PC-9 (cell line): ENCODE data around the gene PEX26. TPM values are rescaled to one million over a fixed set of nuclear protein-coding genes. Genes with fewer than 3 reads are reported as not detected.

ENCODE experiments used
- BruUV-seq: library from RNA; stranded (reverse); fragments of 400-500 nt; replicated peaks from 2 replicates; lab custom pipeline; 2021; lab: Mats Ljungman, UMichigan
- CTCF ChIA-PET: fragments of 300-600 bp; sonication (Branson Sonifier 250); formaldehyde crosslinking; loops from one replicate; lab custom pipeline; 2022; ENCODE audit warnings: antibody characterized with exemption; lab: Charles Lee
- POLR2A ChIA-PET: fragments of 300-600 bp; sonication (Branson Sonifier 250); formaldehyde crosslinking; loops from one replicate; lab custom pipeline; 2022; ENCODE audit warnings: antibody characterized with exemption; ENCODE audit not compliant: unreplicated experiment; lab: Charles Lee
- DNase-seq, 2 experiments: peaks; one replicate each; pipeline versions ENCODE4 v3.0.0 to v3.0.0-alpha.2; 2015 to 2022; ENCODE audit warnings: mixed read lengths in 1 of 2
- H2AFZ ChIP-seq: fragments of 200-600 bp; sonication (generic); 2 replicates; pipeline ENCODE4 v1.8.1; 2017; ENCODE audit warnings: antibody characterized with exemption
- H3F3A ChIP-seq: fragments of 200-600 bp; sonication (generic); 2 replicates; pipeline ENCODE4 v1.8.1; 2017; ENCODE audit warnings: antibody characterized with exemption, mild to moderate bottlenecking, low read depth; ENCODE audit not compliant: insufficient read depth
- H3K27ac ChIP-seq: fragments of 200-600 bp; sonication (generic); 2 replicates; pipeline ENCODE4 v1.6.1; 2016; ENCODE audit warnings: mixed run types
- H3K27me3 ChIP-seq: fragments of 200-600 bp; sonication (generic); 2 replicates; pipeline ENCODE4 v1.6.1; 2016; ENCODE audit warnings: low read depth, mixed run types; ENCODE audit not compliant: insufficient read depth
- H3K36me3 ChIP-seq: fragments of 200-600 bp; sonication (generic); 2 replicates; pipeline ENCODE4 v1.6.1; 2016; ENCODE audit warnings: low read depth, mixed run types
- H3K4me1 ChIP-seq: fragments of 200-600 bp; sonication (generic); replicated peaks from 2 replicates; pipeline ENCODE4 v1.6.1; 2016; ENCODE audit warnings: mixed run types; ENCODE audit not compliant: insufficient read depth
- H3K4me2 ChIP-seq: fragments of 200-600 bp; sonication (generic); 2 replicates; pipeline ENCODE4 v1.6.1; 2017; ENCODE audit warnings: mixed run types
- H3K4me3 ChIP-seq: fragments of 200-600 bp; sonication (generic); 2 replicates; pipeline ENCODE4 v1.6.1; 2016; ENCODE audit warnings: mixed run types
- H3K79me2 ChIP-seq: fragments of 200-600 bp; sonication (generic); 2 replicates; pipeline ENCODE4 v1.6.1; 2017; ENCODE audit warnings: low read depth, mixed run types
- H3K9me2 ChIP-seq: fragments of 200-600 bp; sonication (generic); 2 replicates; pipeline ENCODE4 v1.8.1; 2017; ENCODE audit warnings: mild to moderate bottlenecking; ENCODE audit not compliant: insufficient read depth
- H3K9me3 ChIP-seq: fragments of 200-600 bp; sonication (generic); 2 replicates; pipeline ENCODE4 v1.8.1; 2016; ENCODE audit warnings: low read depth; ENCODE audit not compliant: insufficient read depth
- H4K20me1 ChIP-seq: fragments of 200-600 bp; sonication (generic); 2 replicates; pipeline ENCODE4 v1.8.1; 2017; ENCODE audit not compliant: insufficient read depth
- CTCF ChIP-seq: fragments of 200-600 bp; sonication (generic); conservative IDR thresholded peaks from 2 replicates; pipeline ENCODE4 v1.6.1; 2017; ENCODE audit warnings: mixed run types, antibody characterized with exemption, mild to moderate bottlenecking, moderate library complexity
- EZH2 ChIP-seq: fragments of 200-600 bp; sonication (generic); IDR thresholded peaks from 2 replicates; pipeline ENCODE4 v1.8.0; 2017; ENCODE audit warnings: antibody characterized with exemption, low read depth
- intact Hi-C: fragments of 100-400 bp; cut with micrococcal nuclease; formaldehyde crosslinking; loops from one replicate; pipeline ENCODE4 v1.10.0; 2022; ENCODE audit not compliant: unreplicated experiment
- total RNA-seq: library from RNA; stranded (reverse); gene quantifications from 2 replicates; pipeline ENCODE4 v1.2.3, GENCODE V29; 2021

PEX26 gene
- total RNA-seq, 1 experiment from 2014 or later: 30.0 TPM

DNA sequence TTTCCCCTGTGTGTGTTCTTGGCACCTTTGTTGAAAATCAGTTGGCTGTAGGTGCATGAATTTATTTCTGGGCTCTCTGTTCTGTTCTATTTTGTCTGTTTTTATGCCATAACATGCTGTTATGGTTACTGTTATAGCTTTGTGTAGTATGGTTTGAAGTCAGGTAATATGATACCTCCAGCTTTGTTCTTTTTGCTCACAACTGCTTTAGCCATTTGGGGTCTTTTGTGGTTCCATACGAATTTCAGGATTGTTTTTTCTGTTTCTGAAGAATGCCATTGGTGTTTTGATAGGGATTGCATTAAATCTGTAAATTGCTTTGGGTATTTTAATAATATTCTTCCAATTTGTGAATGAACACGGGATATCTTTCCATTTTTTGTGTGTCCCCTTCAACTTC, 4.7 kb downstream of the PEX26 start:
- no peaks in the 10 kb centered on the region for H4K20me1 ChIP-seq
- intact Hi-C loops: no loop called here
- no peak for DNase-seq
- H3K4me2 ChIP-seq: no peak overlapping the region
- TF ChIP-seq EZH2 (no peak), CTCF (no peak)
- H2AFZ ChIP-seq: no peak overlapping the region
- H3K9me3 ChIP-seq: no peaks in the 10 kb centered on the region
- H3K36me3 ChIP-seq: peaks cover 3% of the 10 kb centered on the region; the same call in 1 of the 2 replicates
- H3K79me2 ChIP-seq: peaks cover 24% of the 10 kb centered on the region
- H3K27ac ChIP-seq: no peak overlapping the region
- ChIA-PET POLR2A (no interaction called here), CTCF (no interaction called here)
- H3K9me2 ChIP-seq: no peaks in the 10 kb centered on the region
- H3F3A ChIP-seq: no peaks in the 10 kb centered on the region
- peaks cover 7% of the 10 kb centered on the region for H3K4me1 ChIP-seq
- H3K4me3 ChIP-seq: no peak overlapping the region
- H3K27me3 ChIP-seq: no peaks in the 10 kb centered on the region
- BruUV-seq: no TSS peak

- no peaks in the 10 kb centered on the region for H4K20me1 ChIP-seq
- intact Hi-C loops: no loop called here
- no peak overlapping the region for H2AFZ ChIP-seq
- peaks cover 18% of the 10 kb centered on the region for H3K79me2 ChIP-seq
- ChIA-PET CTCF (no interaction called here), POLR2A (no interaction called here)
- H3K4me1 ChIP-seq: peaks cover 7% of the 10 kb centered on the region
- H3K27me3 ChIP-seq: no peaks in the 10 kb centered on the region
- H3K9me2 ChIP-seq: no peaks in the 10 kb centered on the region
- H3K9me3 ChIP-seq: no peaks in the 10 kb centered on the region
- no TSS peak for BruUV-seq
- H3K4me2 ChIP-seq: no peak overlapping the region
- TF ChIP-seq EZH2: no peak
- TF ChIP-seq CTCF: no peak
- H3K4me3 ChIP-seq: no peak overlapping the region
- H3F3A ChIP-seq: no peaks in the 10 kb centered on the region
- H3K36me3 ChIP-seq: peaks cover 3% of the 10 kb centered on the region; the same call in 1 of the 2 replicates
- no peak overlapping the region for H3K27ac ChIP-seq
- no peak for DNase-seq
Measured at GRCh38 chr22:18083406-18083805, 5.6 kb downstream of the PEX26 start.

DNA sequence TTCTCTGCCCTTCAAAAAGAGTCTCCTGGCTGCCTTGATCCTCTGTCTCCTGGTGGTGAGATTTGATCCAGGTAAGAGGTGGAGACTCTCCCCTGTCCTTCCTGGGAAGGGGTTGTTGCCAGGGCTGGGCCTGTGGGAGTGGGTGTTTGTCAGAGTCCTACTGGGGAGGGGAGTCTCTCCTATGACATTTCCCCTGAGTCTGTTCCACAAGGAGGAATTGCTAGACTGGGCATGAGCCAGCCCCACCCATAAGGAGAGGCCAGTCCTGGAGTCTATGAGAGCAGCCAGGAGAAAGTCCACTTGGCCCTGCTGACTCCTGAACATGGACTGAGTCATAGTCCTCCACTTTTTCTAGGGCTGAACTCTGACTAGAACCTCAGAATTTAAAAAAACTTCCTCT, 7.4 kb downstream of the PEX26 start:
- H2AFZ ChIP-seq: no peak overlapping the region
- no peak overlapping the region for H3K4me3 ChIP-seq
- no peaks in the 10 kb centered on the region for H4K20me1 ChIP-seq
- no peaks in the 10 kb centered on the region for H3F3A ChIP-seq
- H3K27me3 ChIP-seq: no peaks in the 10 kb centered on the region
- CTCF ChIA-PET: no interaction called here
- no peaks in the 10 kb centered on the region; the same call in 1 of the 2 replicates for H3K79me2 ChIP-seq
- TF ChIP-seq EZH2 (no peak), CTCF (no peak)
- no peak overlapping the region for H3K4me2 ChIP-seq
- POLR2A ChIA-PET: no interaction called here
- no peak overlapping the region for H3K27ac ChIP-seq
- H3K36me3 ChIP-seq: peaks cover 3% of the 10 kb centered on the region; the same call in 1 of the 2 replicates
- BruUV-seq: no TSS peak
- no peaks in the 10 kb centered on the region for H3K4me1 ChIP-seq
- H3K9me3 ChIP-seq: no peaks in the 10 kb centered on the region
- H3K9me2 ChIP-seq: no peaks in the 10 kb centered on the region
- DNase-seq: no peak
- intact Hi-C loops: no loop called here
